Omental fat pad (tissue), 4 donors: ENCODE data around the gene HSD11B2. TPM values are rescaled to one million over a fixed set of nuclear protein-coding genes. Genes with fewer than 3 reads are reported as not detected.

Experiments used
- ATAC-seq: fragments of 150-250 bp; one replicate; pipeline ENCODE4 v1.9.1; 2016; ENCODE audit warnings: mild to moderate bottlenecking, moderate library complexity; ENCODE audit not compliant: low FRiP score
- DNase-seq: peaks from one replicate; pipeline ENCODE4 v3.0.0-alpha.2; 2019; ENCODE audit warnings: low spot score
- CTCF ChIP-seq, 3 donors: fragments of 450-650 bp; IDR thresholded peaks; one replicate each; pipeline ENCODE4 v1.5.1; 2016 to 2017; ENCODE audit warnings: antibody characterized with exemption in 3 of 3, mild to moderate bottlenecking in 3 of 3, moderate library complexity in 2 of 3
- total RNA-seq, 4 donors: library from RNA; depleted of rRNA; stranded (reverse); fragments of >200 nt; gene quantifications; one replicate each; pipeline ENCODE4 v1.1.0, GENCODE V29; 2016

HSD11B2 gene
- total RNA-seq, 4 donors from 2014 or later: 1.7 to 2.7 (median 2.0) TPM; not detected in 1

GRCh38 chr16:67447508-67448076 is 16.7 kb downstream of the HSD11B2 start:
- no peak for TF ChIP-seq CTCF (IDR thresholded peaks at IDR 0.05)
- ATAC-seq (no peak), DNase-seq (no peak)

- TF ChIP-seq CTCF (IDR thresholded peaks at IDR 0.05): no peak
- ATAC-seq: no peak
- no peak for DNase-seq
These were observed 17.7 kb downstream of the HSD11B2 start for GRCh38 chr16:67448580-67448979.

GRCh38 chr16:67449336-67449735 is 18.4 kb downstream of the HSD11B2 start:
- DNase-seq (no peak), ATAC-seq (no peak)
- TF ChIP-seq CTCF (IDR thresholded peaks at IDR 0.05): no peak

- DNase-seq (no peak), ATAC-seq (no peak)
- TF ChIP-seq CTCF (IDR thresholded peaks at IDR 0.05): no peak
These were observed 18.8 kb downstream of the HSD11B2 start for GRCh38 chr16:67449739-67450138.

GRCh38 chr16:67451061-67451703 is 20.3 kb downstream of the HSD11B2 start:
- no peak for TF ChIP-seq CTCF (IDR thresholded peaks at IDR 0.05)
- no peak for DNase-seq
- ATAC-seq: no peak

GRCh38 chr16:67451704-67452435 is 20.9 kb downstream of the HSD11B2 start:
- no peak for ATAC-seq

More at GRCh38 chr16:67451704-67452435, 20.9 kb downstream of the HSD11B2 start:
- no peak for TF ChIP-seq CTCF (IDR thresholded peaks at IDR 0.05)
- DNase-seq: no peak
